Neural crest cell (in vitro differentiated cells): ENCODE results near the gene CNTNAP2. TPM values are rescaled to one million over a fixed set of nuclear protein-coding genes. Genes with fewer than 3 reads are reported as not detected.
"Not testable (repeated sequence)": the region's sequence is repeated elsewhere in the genome, so short reads cannot be mapped to it uniquely, and the experiment has no call there.

ENCODE experiments used
- DNase-seq: peaks from one replicate; pipeline ENCODE4 v3.0.0; 2021; ENCODE audit warnings: low read depth, mixed read lengths, low spot score
- H3K27ac Mint-ChIP-seq: one replicate; pipeline ENCODE4 v1.8.0; 2021; ENCODE audit warnings: mild to moderate bottlenecking, mixed read lengths; ENCODE audit not compliant: unreplicated experiment
- H3K27me3 Mint-ChIP-seq: 2 replicates; pipeline ENCODE4 v1.8.0; 2021; ENCODE audit warnings: low read depth, mild to moderate bottlenecking, mixed read lengths
- H3K36me3 Mint-ChIP-seq: 2 replicates; pipeline ENCODE4 v1.8.0; 2021; ENCODE audit warnings: low read depth, mild to moderate bottlenecking, mixed read lengths
- H3K4me1 Mint-ChIP-seq: 2 replicates; pipeline ENCODE4 v1.8.0; 2021; ENCODE audit warnings: mixed read lengths
- H3K4me3 Mint-ChIP-seq: one replicate; pipeline ENCODE4 v1.8.0; 2021; ENCODE audit warnings: mild to moderate bottlenecking, mixed read lengths
- H3K9me3 Mint-ChIP-seq: 2 replicates; pipeline ENCODE4 v1.8.0; 2021; ENCODE audit warnings: mixed read lengths
- CTCF ChIP-seq: fragments of 200-600 bp; sonication (generic); conservative IDR thresholded peaks from 2 replicates; pipeline ENCODE4 v1.5.0; 2021; ENCODE audit warnings: antibody characterized with exemption, mild to moderate bottlenecking
- total RNA-seq: library from RNA; stranded (reverse); gene quantifications from 2 replicates; pipeline ENCODE4 v1.2.1, GENCODE V29; 2021

CNTNAP2 gene
- total RNA-seq, 1 donor from 2014 or later: 12.9 TPM

DNA sequence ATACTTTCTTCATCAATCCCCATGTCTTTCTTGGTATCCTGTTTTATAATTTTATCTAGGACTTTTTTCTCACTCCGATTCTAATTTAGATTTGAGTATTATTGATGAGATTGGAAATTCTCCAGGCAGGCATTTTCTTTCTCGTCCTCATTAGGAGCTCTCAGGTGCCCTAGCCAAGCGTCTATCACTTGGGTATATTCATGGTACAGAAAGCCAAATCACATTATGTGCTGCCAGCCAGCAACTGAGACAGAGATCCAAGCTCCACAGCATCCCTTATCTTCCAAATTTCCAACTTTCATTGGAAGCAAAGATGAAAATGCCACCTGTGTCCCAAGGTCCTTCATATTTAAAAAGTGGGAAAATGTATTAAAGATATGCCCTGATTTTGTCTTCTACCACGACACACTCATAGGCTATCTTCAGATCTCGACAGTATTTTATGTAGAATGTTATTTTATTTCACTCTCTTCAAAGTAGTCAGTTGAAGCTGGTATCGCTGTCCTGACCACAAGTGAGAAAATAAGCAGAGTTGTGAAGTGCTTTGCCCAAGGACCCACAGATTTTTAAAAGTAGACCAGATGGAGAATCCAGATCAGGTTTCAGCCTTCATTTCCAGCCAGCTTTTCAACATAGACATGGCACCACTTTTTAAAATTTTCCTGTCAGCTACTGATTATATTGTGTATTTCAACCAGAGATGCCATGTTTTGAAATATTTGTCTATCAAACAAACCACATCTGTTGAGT, 773.4 kb downstream of the CNTNAP2 start:
- Mint-ChIP-seq H3K27ac (no peak overlapping the region), H3K36me3 (no peaks in the 10 kb centered on the region), H3K4me1 (no peaks in the 10 kb centered on the region), H3K9me3 (peaks cover 4% of the 10 kb centered on the region), H3K27me3 (no peaks in the 10 kb centered on the region), H3K4me3 (no peak overlapping the region)
- DNase-seq: no peak
- no peak for TF ChIP-seq CTCF

DNA sequence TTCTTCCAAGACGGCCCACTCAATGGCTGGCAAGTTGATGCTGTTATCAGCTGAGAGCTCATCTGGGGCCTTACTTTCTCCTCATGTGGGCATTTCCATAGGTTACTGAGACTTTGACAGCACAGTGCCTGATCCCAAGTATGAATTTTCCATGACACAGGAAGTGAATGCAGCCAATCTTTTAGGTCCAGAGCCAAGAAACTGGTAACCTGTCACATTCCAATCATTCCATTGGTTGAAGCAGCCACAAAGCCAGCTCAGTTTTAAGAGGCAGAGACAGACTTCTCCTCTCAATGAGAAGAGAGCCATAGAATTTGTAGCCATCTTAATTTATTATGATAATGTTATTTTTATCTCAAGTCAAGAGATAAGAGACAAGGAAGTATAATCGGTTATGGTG, 775.5 kb downstream of the CNTNAP2 start:
- H3K27me3 Mint-ChIP-seq: no peaks in the 10 kb centered on the region
- peaks cover 4% of the 10 kb centered on the region for H3K9me3 Mint-ChIP-seq
- no peak for TF ChIP-seq CTCF
- no peaks in the 10 kb centered on the region for H3K36me3 Mint-ChIP-seq
- no peak for DNase-seq
- no peak overlapping the region for H3K27ac Mint-ChIP-seq
- no peaks in the 10 kb centered on the region for H3K4me1 Mint-ChIP-seq
- H3K4me3 Mint-ChIP-seq: no peak overlapping the region

DNA sequence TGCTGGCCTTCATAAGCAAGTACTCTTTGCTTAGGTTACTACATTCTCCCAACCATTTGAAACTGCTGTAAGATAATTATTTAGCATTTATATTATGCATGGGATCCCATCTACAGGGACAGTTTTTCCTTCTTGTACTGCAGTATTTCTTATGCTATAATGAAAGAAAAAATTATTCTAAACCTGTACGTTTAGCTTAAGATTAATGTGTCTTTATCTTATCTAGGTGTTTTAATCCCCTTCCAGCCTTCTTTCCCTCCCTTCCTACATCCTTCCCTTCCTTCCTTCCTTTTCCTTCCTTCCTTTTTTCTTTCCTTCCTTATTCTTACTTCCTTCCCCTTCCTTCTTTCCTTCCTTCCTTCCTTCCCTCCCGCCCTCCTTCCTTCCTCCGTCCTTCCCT, 778.3 kb downstream of the CNTNAP2 start:
- Mint-ChIP-seq H3K9me3 (no peaks in the 10 kb centered on the region), H3K27me3 (no peaks in the 10 kb centered on the region), H3K4me3 (no peak overlapping the region), H3K36me3 (no peaks in the 10 kb centered on the region), H3K4me1 (no peaks in the 10 kb centered on the region), H3K27ac (no peak overlapping the region)
- no peak for DNase-seq
- TF ChIP-seq CTCF: no peak

GRCh38 chr7:146902266-146902665, 785.7 kb downstream of the CNTNAP2 start:
- H3K36me3 Mint-ChIP-seq: no peaks in the 10 kb centered on the region
- no peaks in the 10 kb centered on the region for H3K4me1 Mint-ChIP-seq
- no peak overlapping the region for H3K4me3 Mint-ChIP-seq
- no peaks in the 10 kb centered on the region for H3K27me3 Mint-ChIP-seq
- DNase-seq: no peak
- no peak for TF ChIP-seq CTCF
- H3K9me3 Mint-ChIP-seq: no peaks in the 10 kb centered on the region
- H3K27ac Mint-ChIP-seq: no peak overlapping the region

DNA sequence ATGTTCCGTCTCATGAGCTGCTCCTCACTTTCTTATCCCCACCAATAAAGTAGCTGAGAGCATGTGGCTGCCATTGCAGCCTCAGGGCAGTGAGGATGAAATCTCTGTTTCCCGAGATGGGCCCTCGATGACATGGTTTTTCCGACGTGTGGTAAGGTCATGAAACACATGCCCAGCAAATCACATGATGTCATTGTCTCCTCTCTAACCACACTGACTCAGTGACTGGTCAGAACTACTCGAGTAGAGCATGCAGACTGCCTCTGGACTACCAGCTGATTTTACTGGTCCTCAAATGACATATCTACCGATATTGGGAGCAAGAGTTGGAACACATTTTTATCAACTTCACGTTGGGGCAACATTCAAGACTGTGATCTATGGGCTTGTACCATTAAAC, 786.1 kb downstream of the CNTNAP2 start:
- H3K4me1 Mint-ChIP-seq: no peaks in the 10 kb centered on the region
- H3K27me3 Mint-ChIP-seq: no peaks in the 10 kb centered on the region
- no peaks in the 10 kb centered on the region for H3K9me3 Mint-ChIP-seq
- no peak for DNase-seq
- no peak for TF ChIP-seq CTCF
- H3K27ac Mint-ChIP-seq: no peak overlapping the region
- no peak overlapping the region for H3K4me3 Mint-ChIP-seq
- H3K36me3 Mint-ChIP-seq: no peaks in the 10 kb centered on the region

GRCh38 chr7:146905746-146906145, 789.1 kb downstream of the CNTNAP2 start:
- not testable (repeated sequence) for H3K4me1 Mint-ChIP-seq, H3K27ac Mint-ChIP-seq, H3K9me3 Mint-ChIP-seq, H3K27me3 Mint-ChIP-seq, H3K4me3 Mint-ChIP-seq, H3K36me3 Mint-ChIP-seq, DNase-seq
